ENCODE results near the gene ORC1. TPM values are rescaled to one million over a fixed set of nuclear protein-coding genes. Genes with fewer than 3 reads are reported as not detected.

Gene ORC1
- total RNA-seq: 0.11 TPM
- long read RNA-seq, partial matches to known transcripts: 0 of 1 reads
- long read RNA-seq, other reads (novel, unspliced or antisense): 0 of 1 reads

DNA sequence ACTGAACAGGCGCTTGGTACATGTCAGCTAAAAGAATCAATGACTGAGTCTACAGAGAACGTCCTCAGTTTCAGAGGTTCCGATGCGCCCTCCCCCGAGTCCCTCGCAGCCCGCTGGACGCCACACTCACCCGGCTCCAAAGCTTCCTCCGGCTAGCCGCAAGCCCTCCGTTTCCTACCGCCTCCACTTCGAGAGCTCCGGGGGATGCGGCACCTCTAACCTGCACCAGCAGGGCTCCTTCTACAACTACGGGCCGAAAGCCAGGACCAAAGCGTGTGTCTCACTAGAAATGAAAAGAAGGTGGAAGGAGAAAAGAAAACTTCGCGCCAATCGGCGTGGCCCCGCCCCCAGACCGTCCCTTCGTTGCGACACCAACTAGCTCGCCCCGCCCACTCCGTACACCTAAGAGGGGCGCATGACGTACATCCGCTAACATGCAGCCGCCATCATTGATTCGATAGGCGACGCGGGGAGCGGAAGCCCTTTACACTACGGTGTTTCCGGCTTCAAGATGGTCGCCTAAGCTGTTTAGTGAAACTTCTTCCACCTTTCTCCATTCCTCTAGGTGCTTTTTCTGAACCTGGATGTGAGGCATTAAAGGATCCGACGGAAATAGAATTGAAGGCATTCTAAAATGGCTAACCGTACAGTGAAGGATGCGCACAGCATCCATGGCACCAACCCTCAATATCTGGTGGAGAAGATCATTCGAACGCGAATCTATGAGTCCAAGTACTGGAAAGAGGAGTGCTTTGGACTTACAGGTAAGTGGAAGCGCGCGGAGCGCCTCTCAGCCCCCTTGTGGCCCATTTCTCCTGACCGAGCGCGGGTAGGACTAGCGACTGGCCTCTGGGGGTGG is at the start of gene ORC1, which contains the start of gene PRPF38A:
TSS of gene ORC1 (minus strand) at position 308 of the 859 bp plus-strand sequence. CDS start 2,200 bp downstream, outside the sequence.
TSS of gene PRPF38A (plus strand) at position 487 of the 859 bp plus-strand sequence. CDS start at position 635, 148 bp downstream.
- H3K9me3 ChIP-seq (replicated peaks): no peaks in the 10 kb centered on the region
- no peaks in the 10 kb centered on the region for H3K27me3 ChIP-seq (ENCODE audit: low read depth)
- peak within 1 kb of the TSS; percentile 92 for H3K4me3 ChIP-seq
- peak; percentile 96 for DNase-seq
- intact Hi-C loops (cut with micrococcal nuclease): no loop called here
- peaks cover 29% of the 10 kb centered on the region for H3K36me3 ChIP-seq
- TF ChIP-seq, protein P1, sequence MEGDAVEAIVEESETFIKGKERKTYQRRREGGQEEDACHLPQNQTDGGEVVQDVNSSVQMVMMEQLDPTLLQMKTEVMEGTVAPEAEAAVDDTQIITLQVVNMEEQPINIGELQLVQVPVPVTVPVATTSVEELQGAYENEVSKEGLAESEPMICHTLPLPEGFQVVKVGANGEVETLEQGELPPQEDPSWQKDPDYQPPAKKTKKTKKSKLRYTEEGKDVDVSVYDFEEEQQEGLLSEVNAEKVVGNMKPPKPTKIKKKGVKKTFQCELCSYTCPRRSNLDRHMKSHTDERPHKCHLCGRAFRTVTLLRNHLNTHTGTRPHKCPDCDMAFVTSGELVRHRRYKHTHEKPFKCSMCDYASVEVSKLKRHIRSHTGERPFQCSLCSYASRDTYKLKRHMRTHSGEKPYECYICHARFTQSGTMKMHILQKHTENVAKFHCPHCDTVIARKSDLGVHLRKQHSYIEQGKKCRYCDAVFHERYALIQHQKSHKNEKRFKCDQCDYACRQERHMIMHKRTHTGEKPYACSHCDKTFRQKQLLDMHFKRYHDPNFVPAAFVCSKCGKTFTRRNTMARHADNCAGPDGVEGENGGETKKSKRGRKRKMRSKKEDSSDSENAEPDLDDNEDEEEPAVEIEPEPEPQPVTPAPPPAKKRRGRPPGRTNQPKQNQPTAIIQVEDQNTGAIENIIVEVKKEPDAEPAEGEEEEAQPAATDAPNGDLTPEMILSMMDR (IDR thresholded peaks at IDR 0.05; ENCODE audit: borderline replicate concordance): peak; percentile 55
- peaks cover 34% of the 10 kb centered on the region for H3K4me1 ChIP-seq
- peak within 1 kb of the TSS; percentile 91 for H3K27ac ChIP-seq (replicated peaks)

DNA sequence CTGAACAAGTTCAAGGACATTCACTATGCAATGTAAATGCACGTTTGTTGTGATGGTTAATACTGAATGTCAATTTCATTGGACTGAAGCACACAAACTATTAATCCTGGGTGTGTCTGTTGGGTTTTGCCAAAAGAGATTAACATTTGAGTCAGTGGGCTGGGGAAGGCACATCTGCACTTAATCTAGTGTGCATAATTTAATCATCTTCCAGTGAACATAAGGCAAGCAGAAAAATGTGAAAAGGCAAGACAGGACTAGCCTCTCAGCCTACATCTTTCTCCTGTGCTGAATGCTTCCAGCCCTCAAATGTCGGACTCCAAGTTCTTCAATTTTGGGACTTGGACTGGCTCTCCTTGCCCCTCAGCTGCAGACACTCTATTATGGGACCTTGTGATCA is 40.2 kb upstream of the ORC1 start:
- TF ChIP-seq, protein P1 (IDR thresholded peaks at IDR 0.05; ENCODE audit: borderline replicate concordance): no peak
- H3K4me3 ChIP-seq: no peak overlapping the region
- H3K36me3 ChIP-seq: peaks cover 65% of the 10 kb centered on the region
- H3K27me3 ChIP-seq (ENCODE audit: low read depth): no peaks in the 10 kb centered on the region
- no peaks in the 10 kb centered on the region for H3K4me1 ChIP-seq
- no peaks in the 10 kb centered on the region for H3K9me3 ChIP-seq (replicated peaks)
- H3K27ac ChIP-seq (replicated peaks): no peak overlapping the region
- no peak for DNase-seq
- intact Hi-C loops (cut with micrococcal nuclease): no loop called here

DNA sequence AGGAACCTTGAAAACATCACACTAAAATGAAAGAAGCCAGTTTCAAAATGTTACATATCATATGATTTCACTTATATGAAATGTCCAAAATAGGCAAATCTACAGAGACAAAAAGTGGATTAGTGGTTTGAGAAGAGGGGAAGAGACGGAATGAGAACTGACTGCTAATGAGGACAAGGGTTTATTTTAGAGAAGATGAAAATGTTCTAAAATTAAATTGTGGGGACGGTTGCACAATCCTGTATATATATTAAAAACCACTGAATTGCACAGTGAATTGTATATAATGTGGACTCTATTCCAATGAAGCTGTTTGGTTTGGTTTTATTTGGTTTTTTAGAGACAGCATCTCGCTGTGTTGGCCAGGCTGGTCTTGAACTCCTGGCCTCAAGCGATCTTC is 35.8 kb upstream of the ORC1 start:
- Histone ChIP-seq H3K9me3 (replicated peaks) (no peaks in the 10 kb centered on the region), H3K4me1 (no peaks in the 10 kb centered on the region), H3K27ac (replicated peaks) (no peak overlapping the region), H3K4me3 (no peak overlapping the region), H3K36me3 (peaks cover 88% of the 10 kb centered on the region), H3K27me3 (ENCODE audit: low read depth) (no peaks in the 10 kb centered on the region)
- no peak for DNase-seq
- intact Hi-C loops (cut with micrococcal nuclease): no loop called here
- TF ChIP-seq, protein P1 (IDR thresholded peaks at IDR 0.05; ENCODE audit: borderline replicate concordance): no peak

DNA sequence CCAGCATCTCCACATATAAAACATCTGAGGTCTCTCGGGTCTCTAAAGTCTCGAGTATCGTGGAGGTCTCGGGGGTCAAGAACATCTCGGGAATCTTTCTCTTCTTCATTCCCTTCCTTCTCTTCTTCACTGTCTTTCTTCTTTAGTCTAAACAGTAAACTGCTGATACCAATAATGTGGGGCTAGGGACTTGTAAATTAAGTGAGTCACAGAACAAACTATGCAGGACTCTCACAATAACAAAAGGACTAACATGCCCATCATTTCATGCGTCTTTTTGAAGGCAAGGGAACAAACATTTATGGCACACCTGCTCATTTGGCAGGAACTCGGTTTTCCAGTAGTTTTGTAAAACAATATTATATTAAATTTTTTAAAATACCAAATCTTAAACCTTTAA is 32.6 kb upstream of the ORC1 start:
- no peaks in the 10 kb centered on the region for H3K27me3 ChIP-seq (ENCODE audit: low read depth)
- DNase-seq: no peak

DNA sequence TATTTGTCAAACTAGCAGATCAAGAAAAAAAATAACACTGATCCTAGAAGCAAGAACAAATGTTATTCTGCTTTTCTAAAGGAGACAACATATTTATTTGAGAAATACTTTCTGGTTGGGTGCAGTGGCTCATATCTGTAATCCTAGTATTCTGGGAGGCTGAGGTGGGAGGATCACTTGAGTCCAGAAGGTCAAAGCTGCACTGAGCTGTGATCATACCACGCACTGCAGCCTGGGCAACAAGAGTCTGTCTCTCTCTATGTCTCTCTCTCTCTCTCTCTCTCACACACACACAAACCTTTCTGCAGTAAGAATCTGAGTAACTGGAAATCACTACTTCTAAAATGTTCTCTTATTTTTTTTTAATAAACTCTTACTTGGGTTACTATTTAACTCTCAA is 31.4 kb upstream of the ORC1 start:
- Histone ChIP-seq H3K4me3 (no peak overlapping the region), H3K27ac (replicated peaks) (no peak overlapping the region), H3K9me3 (replicated peaks) (no peaks in the 10 kb centered on the region), H3K36me3 (peaks cover 90% of the 10 kb centered on the region), H3K4me1 (no peaks in the 10 kb centered on the region), H3K27me3 (ENCODE audit: low read depth) (no peaks in the 10 kb centered on the region)
- intact Hi-C loops (cut with micrococcal nuclease): no loop called here
- TF ChIP-seq, protein P1 (IDR thresholded peaks at IDR 0.05; ENCODE audit: borderline replicate concordance): no peak
- DNase-seq: no peak

More for the DNA sequence above, 32.6 kb upstream of the ORC1 start:
- H3K9me3 ChIP-seq (replicated peaks): no peaks in the 10 kb centered on the region
- no peaks in the 10 kb centered on the region for H3K4me1 ChIP-seq
- TF ChIP-seq, protein P1 (IDR thresholded peaks at IDR 0.05; ENCODE audit: borderline replicate concordance): no peak
- H3K4me3 ChIP-seq: no peak overlapping the region
- peaks cover 90% of the 10 kb centered on the region for H3K36me3 ChIP-seq
- intact Hi-C loops (cut with micrococcal nuclease): no loop called here
- no peak overlapping the region for H3K27ac ChIP-seq (replicated peaks)

Measured in left ventricle myocardium inferior (tissue), 1 donor.